ENCODE results near the gene FER. TPM values are rescaled to one million over a fixed set of nuclear protein-coding genes. Genes with fewer than 3 reads are reported as not detected.

The FER gene
- total and polyA plus RNA-seq, 3 donors from 2014 or later, result 17.5 to 40.4 (median 39.8) TPM

GRCh38 chr5:108743319-108743718, 4.4 kb upstream of the FER start:
- H3K27ac ChIP-seq, result no peak overlapping the region
- no peak for TF ChIP-seq CTCF (IDR thresholded peaks at IDR 0.05)
- no peak for DNase-seq
- no peaks in the 10 kb centered on the region for H3K36me3 ChIP-seq (ENCODE audit: low read depth, missing control alignments)
- intact Hi-C loops (cut with DNase I; ENCODE audit: low total_unique reads), result no loop called here
- no peaks in the 10 kb centered on the region for H3K9me3 ChIP-seq
- H3K4me1 ChIP-seq, result peaks cover 10% of the 10 kb centered on the region
- no peak overlapping the region for H3K4me3 ChIP-seq
- H3K27me3 ChIP-seq, result no peaks in the 10 kb centered on the region
- 83 to 89% methylated on average over 1 of the region's 1 CpG for WGBS, 2 donors

GRCh38 chr5:108743846-108744245, 3.9 kb upstream of the FER start:
- no peak overlapping the region for H3K27ac ChIP-seq
- H3K36me3 ChIP-seq (ENCODE audit: low read depth, missing control alignments), result no peaks in the 10 kb centered on the region
- intact Hi-C loops (cut with DNase I; ENCODE audit: low total_unique reads), result no loop called here
- H3K4me1 ChIP-seq, result peaks cover 10% of the 10 kb centered on the region
- no peaks in the 10 kb centered on the region for H3K27me3 ChIP-seq
- no peak for DNase-seq
- 69 to 84% methylated on average over 3 of the region's 3 CpGs for WGBS, 2 donors
- H3K9me3 ChIP-seq, result no peaks in the 10 kb centered on the region
- no peak overlapping the region for H3K4me3 ChIP-seq
- no peak for TF ChIP-seq POLR2A (IDR thresholded peaks at IDR 0.05)
- TF ChIP-seq CTCF (IDR thresholded peaks at IDR 0.05), result no peak

- H3K4me1 ChIP-seq, result peaks cover 10% of the 10 kb centered on the region
- 20 to 21% methylated on average over 10 of the region's 10 CpGs for WGBS, 2 donors
- H3K27me3 ChIP-seq, result no peaks in the 10 kb centered on the region
- H3K9me3 ChIP-seq, result no peaks in the 10 kb centered on the region
- intact Hi-C loops (cut with DNase I; ENCODE audit: low total_unique reads), result no loop called here
- no peak for DNase-seq
- no peak for TF ChIP-seq CTCF (IDR thresholded peaks at IDR 0.05)
- no peak for TF ChIP-seq POLR2A (IDR thresholded peaks at IDR 0.05)
- H3K4me3 ChIP-seq, result peak overlapping the region; percentile 78 to 96
- peak overlapping the region; percentile 86 to 98 for H3K27ac ChIP-seq
- no peaks in the 10 kb centered on the region for H3K36me3 ChIP-seq (ENCODE audit: low read depth, missing control alignments)
Observed at GRCh38 chr5:108747111-108747773, 455 bp upstream of the FER start.

GRCh38 chr5:108748401-108749127, 867 bp downstream of the FER start:
- 0 to 1% methylated on average over 13 to 48 of the region's 69 CpGs for WGBS, 2 donors
- H3K9me3 ChIP-seq, result no peaks in the 10 kb centered on the region
- H3K27ac ChIP-seq, result peak overlapping the region; percentile 86 to 98
- H3K27me3 ChIP-seq, result no peaks in the 10 kb centered on the region
- DNase-seq, result peak; percentile 100
- peak overlapping the region; percentile 78 to 96 for H3K4me3 ChIP-seq
- intact Hi-C loops (cut with DNase I; ENCODE audit: low total_unique reads), result no loop called here
- no peaks in the 10 kb centered on the region for H3K36me3 ChIP-seq (ENCODE audit: low read depth, missing control alignments)
- peaks cover 10% of the 10 kb centered on the region for H3K4me1 ChIP-seq
- TF ChIP-seq POLR2A (IDR thresholded peaks at IDR 0.05) (peak; percentile 97), CTCF (IDR thresholded peaks at IDR 0.05) (peak in 1 of 3 experiments; percentile 14)
